OCI-LY1 (cell line): Measurements from ENCODE around the gene TBPL1.

Experiments
- EZH2 ChIP-seq: fragments of 200-600 bp; sonication (generic), shearing (Covaris generic); IDR thresholded peaks from 2 replicates; pipeline ENCODE4 v1.8.0; 2017; ENCODE audit warnings: borderline replicate concordance, mixed run types, mild to moderate bottlenecking, antibody characterized with exemption, low read length, moderate library complexity, mixed read lengths
- TF ChIP-seq, protein P1 (sequence below): fragments of 200-600 bp; sonication (generic), shearing (Covaris generic); IDR thresholded peaks from 2 replicates; pipeline ENCODE4 v1.5.1; 2017; ENCODE audit warnings: mild to moderate bottlenecking, antibody characterized with exemption, low read length, moderate library complexity, mixed read lengths

DNA sequence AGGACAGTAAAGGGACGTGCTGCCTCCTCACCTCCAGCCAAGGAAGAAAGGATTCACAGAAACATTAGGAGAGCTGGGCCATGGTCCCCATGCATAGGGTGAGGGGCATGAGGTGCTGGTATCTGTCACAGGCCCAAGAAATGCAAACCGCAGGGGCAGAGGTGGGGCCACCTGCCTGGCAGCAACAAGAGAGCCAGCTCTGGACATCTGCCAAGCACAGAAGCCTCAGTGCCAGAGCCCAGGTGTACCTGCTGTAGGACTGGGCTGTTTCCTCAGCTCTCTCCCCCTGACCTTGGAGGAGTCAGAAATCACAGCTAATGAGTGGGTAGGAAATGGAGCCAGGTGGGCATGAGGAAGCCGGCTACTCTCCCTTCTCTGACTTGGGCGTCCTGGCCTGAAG, 54.1 kb downstream of the TBPL1 start:
- TF ChIP-seq, protein P1, sequence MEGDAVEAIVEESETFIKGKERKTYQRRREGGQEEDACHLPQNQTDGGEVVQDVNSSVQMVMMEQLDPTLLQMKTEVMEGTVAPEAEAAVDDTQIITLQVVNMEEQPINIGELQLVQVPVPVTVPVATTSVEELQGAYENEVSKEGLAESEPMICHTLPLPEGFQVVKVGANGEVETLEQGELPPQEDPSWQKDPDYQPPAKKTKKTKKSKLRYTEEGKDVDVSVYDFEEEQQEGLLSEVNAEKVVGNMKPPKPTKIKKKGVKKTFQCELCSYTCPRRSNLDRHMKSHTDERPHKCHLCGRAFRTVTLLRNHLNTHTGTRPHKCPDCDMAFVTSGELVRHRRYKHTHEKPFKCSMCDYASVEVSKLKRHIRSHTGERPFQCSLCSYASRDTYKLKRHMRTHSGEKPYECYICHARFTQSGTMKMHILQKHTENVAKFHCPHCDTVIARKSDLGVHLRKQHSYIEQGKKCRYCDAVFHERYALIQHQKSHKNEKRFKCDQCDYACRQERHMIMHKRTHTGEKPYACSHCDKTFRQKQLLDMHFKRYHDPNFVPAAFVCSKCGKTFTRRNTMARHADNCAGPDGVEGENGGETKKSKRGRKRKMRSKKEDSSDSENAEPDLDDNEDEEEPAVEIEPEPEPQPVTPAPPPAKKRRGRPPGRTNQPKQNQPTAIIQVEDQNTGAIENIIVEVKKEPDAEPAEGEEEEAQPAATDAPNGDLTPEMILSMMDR = no peak
- no peak for TF ChIP-seq EZH2
